Iris pigment epithelial cell (primary cell): ENCODE results near the gene OR5K4.
"Not testable (repeated sequence)": the region's sequence is repeated elsewhere in the genome, so short reads cannot be mapped to it uniquely, and the experiment has no call there.

Experiments used
- DNase-seq: peaks from one replicate; pipeline ENCODE4 v3.0.0-alpha.2; 2011; ENCODE audit warnings: low read depth

OR5K4 gene

DNA sequence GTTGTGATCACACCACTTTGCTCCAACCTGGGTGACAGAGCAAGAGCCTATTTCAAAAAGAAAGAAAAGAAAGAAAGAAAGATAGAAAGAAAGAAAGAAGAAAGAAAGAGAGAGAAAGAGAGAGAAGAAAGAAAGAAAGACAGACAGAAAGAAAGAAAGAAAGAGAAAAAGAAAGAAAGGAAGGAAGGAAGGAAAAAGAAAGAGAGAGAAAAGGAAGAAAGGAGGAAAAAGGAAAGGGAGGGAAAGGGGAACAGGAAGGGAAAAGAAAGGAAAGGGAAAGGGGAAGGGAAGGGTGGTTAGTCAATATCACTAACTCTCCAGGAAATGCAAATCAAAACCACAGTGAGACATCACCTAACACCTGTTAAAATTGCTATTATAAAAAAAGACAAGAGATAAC lies 18.2 kb downstream of the OR5K4 start:
- no peak for DNase-seq

DNA sequence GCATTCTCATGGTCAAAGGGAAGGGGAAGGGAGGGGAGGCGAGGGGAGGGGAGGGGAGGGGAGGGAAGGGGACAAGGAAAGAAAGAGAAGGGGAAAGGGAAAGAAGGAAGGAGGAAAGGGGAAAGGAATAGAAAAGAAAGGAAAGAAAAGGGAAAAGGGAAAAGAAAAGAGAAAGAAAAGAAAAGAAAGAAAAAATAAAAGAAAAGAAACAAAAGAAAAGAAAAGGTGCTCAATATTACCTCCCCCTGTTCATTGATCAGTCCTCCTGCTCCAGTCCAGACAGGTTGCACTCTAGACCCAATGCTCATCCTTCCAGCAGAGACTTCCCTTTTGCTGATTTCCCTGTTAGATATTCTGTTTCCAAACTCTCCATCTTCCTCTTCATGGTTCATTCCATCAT lies 18.8 kb downstream of the OR5K4 start:
- no peak for DNase-seq

DNA sequence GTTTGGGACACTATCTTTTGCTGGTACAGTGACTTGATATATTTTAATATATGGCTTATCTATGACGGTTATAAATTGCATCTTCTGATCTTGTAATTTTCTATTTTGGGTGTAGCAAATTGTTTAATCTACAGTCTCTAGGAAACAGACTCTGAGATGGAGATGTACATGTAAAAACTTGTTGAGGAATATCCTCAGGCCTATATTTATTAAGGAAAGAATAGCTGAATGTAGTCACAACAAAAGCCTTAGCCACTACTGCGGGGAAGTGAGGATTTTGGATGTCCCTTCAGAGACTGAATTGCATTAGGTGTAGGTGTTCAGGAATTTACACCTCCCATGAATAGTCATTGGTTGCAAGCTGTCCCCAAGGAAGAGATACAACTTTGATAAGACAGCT lies 23.0 kb downstream of the OR5K4 start:
- DNase-seq, result no peak

DNA sequence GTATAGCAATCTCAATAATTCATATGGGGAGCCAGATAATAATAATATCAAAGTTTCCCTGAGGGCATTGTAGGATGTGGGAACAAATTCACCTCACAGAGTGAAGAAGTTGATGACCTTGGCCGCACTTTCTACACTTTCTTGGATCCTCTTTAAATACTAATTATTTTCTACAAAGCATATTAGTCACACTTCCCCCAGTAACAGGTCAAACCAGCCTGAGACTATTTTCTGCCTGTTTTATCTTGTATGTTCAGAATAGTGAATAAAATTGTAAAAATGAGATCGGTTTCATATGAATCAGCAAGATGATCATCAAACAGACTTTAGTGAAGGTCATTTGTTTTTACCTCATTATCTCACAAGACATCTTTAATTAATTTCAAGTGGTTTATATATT lies 34.5 kb downstream of the OR5K4 start:
- DNase-seq, result no peak

DNA sequence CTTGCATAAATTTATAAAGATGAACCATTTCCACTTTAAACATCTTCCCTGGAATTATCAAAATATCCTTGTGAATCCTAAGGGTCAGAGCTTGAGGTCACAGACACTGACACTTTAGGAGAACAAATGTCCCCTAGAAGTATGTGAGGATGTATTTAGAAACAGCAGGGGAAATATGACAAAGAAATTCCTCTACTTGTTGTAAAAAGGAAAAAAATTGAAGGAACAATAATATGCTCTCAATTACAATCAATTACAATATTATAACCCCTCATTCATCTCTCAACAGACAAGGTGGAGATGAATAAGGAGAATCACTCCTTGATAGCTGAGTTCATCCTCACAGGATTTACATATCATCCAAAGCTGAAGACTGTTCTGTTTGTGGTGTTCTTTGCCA lies 36.7 kb downstream of the OR5K4 start, which contains the start of gene OR5K3:
Gene OR5K3, plus strand, starts transcription at position 301 of the 400 bp plus-strand sequence. Its CDS starts 0 bp downstream, at position 301.
- DNase-seq, result no peak

DNA sequence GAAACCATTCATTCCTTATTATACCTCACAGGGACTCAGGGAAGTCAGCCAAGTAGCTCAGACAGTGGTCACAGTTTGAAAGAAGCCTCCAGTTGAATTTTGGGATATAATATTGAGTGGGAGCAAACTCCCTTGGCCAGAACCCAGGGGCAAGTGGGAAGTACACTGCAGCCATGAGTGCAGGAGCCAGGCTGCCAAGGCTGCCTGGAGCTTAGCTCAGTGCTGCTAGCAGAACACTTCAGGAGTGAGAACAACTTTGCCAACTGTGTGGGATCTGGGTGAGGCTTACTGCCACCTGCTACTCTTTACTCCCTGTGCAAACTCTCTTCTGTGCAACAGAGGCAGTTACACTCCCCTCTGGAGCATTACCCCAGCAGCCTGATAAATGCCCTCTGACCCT lies 41.4 kb downstream of the OR5K4 start:
- DNase-seq, result no peak

DNA sequence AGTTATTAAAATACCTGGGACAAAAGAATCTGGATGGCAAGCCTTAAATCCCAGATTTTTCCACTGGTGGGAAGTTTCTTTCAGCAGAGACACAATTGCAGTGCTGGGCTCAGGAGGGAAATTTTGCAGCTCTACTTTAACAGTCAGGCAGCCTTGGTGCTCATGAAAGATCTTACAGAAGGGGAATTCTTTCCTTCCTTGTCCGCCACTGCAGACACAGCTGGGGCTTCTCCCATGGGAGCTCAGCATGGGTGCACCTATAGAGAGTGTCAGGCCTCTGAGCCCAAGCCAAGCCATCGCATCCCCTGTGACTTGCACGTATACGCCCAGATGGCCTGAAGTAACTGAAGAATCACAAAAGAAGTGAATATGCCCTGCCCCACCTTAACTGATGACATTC lies 42.8 kb downstream of the OR5K4 start:
- DNase-seq, result not testable (repeated sequence)

DNA sequence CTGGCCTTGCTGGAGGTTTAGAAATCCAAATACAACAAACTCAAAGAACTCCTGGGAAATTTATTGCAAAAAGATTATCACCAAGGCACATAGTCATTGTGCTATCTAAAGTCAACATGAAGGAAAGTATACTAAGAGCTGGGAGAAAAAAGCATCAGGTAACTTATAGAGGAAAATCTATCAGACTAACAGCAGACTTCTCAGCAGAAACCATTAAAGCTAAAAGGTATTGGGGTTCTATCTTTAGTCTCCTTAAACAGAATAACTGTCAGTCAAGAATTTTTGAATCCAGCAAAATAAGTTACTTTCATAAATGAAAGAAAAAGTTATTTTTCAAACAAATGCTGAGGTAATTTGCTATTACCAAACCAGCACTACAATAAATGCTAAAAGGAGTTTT lies 44.9 kb downstream of the OR5K4 start:
- no peak for DNase-seq

DNA sequence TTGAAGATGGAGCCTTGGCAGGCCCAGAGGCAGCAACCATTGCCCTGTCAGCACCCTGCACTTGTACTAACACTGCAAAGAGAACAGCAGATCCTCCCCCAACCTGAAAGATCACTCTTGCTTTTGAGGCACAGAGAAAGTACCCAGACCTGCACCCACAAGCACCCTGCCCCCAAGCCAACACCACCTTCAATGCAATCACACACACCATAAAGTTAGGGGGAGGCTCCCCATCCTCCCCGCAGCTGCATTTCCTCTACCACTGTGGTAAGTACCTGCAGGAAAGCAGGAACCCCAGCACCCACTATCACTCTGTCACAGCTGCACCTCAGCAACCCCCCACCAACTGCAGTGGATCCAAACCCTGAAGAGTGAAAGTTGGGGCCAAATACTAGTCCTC lies 48.9 kb downstream of the OR5K4 start:
- no peak for DNase-seq

DNA sequence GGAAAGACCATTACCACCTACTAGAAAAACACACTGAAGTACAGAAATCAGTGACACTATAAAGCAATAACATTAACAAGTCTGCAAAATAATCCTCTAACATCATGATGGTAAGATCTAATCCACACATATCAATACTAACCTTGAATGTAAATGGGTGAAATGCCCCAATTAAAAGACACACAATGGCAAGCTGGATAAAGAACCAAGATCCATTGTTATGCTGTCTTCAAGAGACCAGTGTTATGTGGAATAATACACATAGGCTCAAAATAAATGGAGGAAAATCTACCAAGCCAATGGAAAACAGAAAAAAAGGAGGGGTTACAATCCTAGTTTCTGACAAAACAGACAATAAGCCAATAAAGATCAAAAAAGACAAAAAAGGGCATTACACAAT lies 50.4 kb downstream of the OR5K4 start:
- no peak for DNase-seq
